HepG2 (cell line): ENCODE measurements around the gene LITAF. TPM values are rescaled to one million over a fixed set of nuclear protein-coding genes. Genes with fewer than 3 reads are reported as not detected.

Experiments used
- CAMTA2 ChIP-seq: sonication (generic); formaldehyde crosslinking; IDR thresholded peaks from 2 replicates; pipeline ENCODE4 v1.4.0; 2020; ENCODE audit warnings: mild to moderate bottlenecking, missing genetic modification reagents, borderline replicate concordance
- DZIP1 ChIP-seq: sonication (generic); formaldehyde crosslinking; IDR thresholded peaks from 2 replicates; pipeline ENCODE4 v1.5.0; 2020; ENCODE audit warnings: mild to moderate bottlenecking, missing genetic modification reagents
- JUNB ChIP-seq: sonication (generic); formaldehyde crosslinking; IDR thresholded peaks from 2 replicates; pipeline ENCODE4 v1.8.0; 2022; ENCODE audit warnings: missing genetic modification reagents, mild to moderate bottlenecking, borderline replicate concordance
- NRL ChIP-seq: sonication (generic); formaldehyde crosslinking; IDR thresholded peaks from 2 replicates; pipeline ENCODE4 v1.5.0; 2020; ENCODE audit warnings: missing genetic modification reagents, mild to moderate bottlenecking, moderate library complexity, borderline replicate concordance
- PHF8 ChIP-seq: sonication (generic); formaldehyde crosslinking; IDR thresholded peaks from 2 replicates; pipeline ENCODE4 v1.5.0; 2020; ENCODE audit warnings: missing genetic modification reagents
- RAD21 ChIP-seq: fragments of 450-650 bp; formaldehyde crosslinking; IDR thresholded peaks from 2 replicates; pipeline ENCODE4 v1.5.0; 2020; ENCODE audit warnings: mild to moderate bottlenecking
- SKI ChIP-seq: fragments of 450-650 bp; IDR thresholded peaks from one replicate; pipeline ENCODE4 v1.6.1; 2018; ENCODE audit warnings: mild to moderate bottlenecking; ENCODE audit not compliant: partially characterized antibody
- ZNF687 ChIP-seq: sonication (generic); formaldehyde crosslinking; IDR thresholded peaks from 2 replicates; pipeline ENCODE4 v1.5.1; 2020; ENCODE audit warnings: mild to moderate bottlenecking, missing genetic modification reagents, moderate library complexity
- polyA plus RNA-seq, 8 experiments: library from polyadenylated mRNA; depleted of rRNA in 3 of 8; stranded (reverse) in 7 of 8; unstranded in 1 of 8; fragments of >200 nt; fragmentation: Illumina TruSeq in 4 of 8; extraction: Trizol in 4 of 8; gene quantifications; 2 replicates each; pipeline versions ENCODE4 v1.2.1 to v1.2.3, GENCODE V29; 2011 to 2016; ENCODE audit warnings: low read depth in 4 of 8, missing spikeins in 1 of 8, mixed read lengths in 1 of 8; ENCODE audit not compliant: insufficient read depth in 1 of 8
- total RNA-seq, 5 experiments: library from RNA; depleted of rRNA; stranded (reverse); fragments of >200 nt; fragmentation: Illumina TruSeq; extraction: Trizol; gene quantifications; 2 replicates each; pipeline ENCODE4 v1.2.3, GENCODE V29; 2016; ENCODE audit warnings: low read depth in 1 of 5

The LITAF gene
- total and polyA plus RNA-seq, 2 of the 13 experiments (the other 11 are each of a cell fraction or from before 2014, with no cell fraction given), result 80.1 to 141 TPM

GRCh38 chr16:11506741-11507305, 79.9 kb downstream of the LITAF start (continued):
- TF ChIP-seq DZIP1 (CRISPR knock-in tag), result 0 out of 2 replicates have a peak, but pooled peaks have one; percentile 50
- no peak for TF ChIP-seq SKI
- TF ChIP-seq CAMTA2 (CRISPR knock-in tag), result no peak
- 0 out of 2 replicates have a peak, but pooled peaks have one; percentile 30 for TF ChIP-seq RAD21 (CRISPR knock-in tag)
- TF ChIP-seq JUNB (CRISPR knock-in tag), result no peak
- 0 out of 2 replicates have a peak, but pooled peaks have one; percentile 28 for TF ChIP-seq ZNF687 (CRISPR knock-in tag)
- no peak for TF ChIP-seq PHF8 (CRISPR knock-in tag)
- peak; percentile 60; the same call in 1 of the 2 replicates for TF ChIP-seq NRL (CRISPR knock-in tag)
- TF ChIP-seq, all 625 proteins: peak for 8
